Hematopoietic multipotent progenitor cell (in vitro differentiated cells): ENCODE results near the gene STK32C. TPM values are rescaled to one million over a fixed set of nuclear protein-coding genes. Genes with fewer than 3 reads are reported as not detected.
"Not testable (repeated sequence)": the region's sequence is repeated elsewhere in the genome, so short reads cannot be mapped to it uniquely, and the experiment has no call there.

Experiments used
- DNase-seq, 3 donors: peaks; one replicate each; pipeline ENCODE4 v3.0.0-alpha.2; 2011 to 2015; ENCODE audit warnings: low read depth in 2 of 3, low spot score in 2 of 3
- total RNA-seq: library from RNA; depleted of rRNA; stranded (reverse); fragments of >200 nt; gene quantifications from one replicate; pipeline ENCODE4 v1.2.3, GENCODE V29; 2012

The STK32C gene
- total RNA-seq, 1 donor, result 25.0 TPM

- DNase-seq, result peak in 2 of 3 donors; percentile 71 to 74
Measured at GRCh38 chr10:132319853-132320653, 12.3 kb upstream of the STK32C start.

GRCh38 chr10:132317477-132317876, 9.7 kb upstream of the STK32C start:
- DNase-seq, result not testable (repeated sequence)

DNA sequence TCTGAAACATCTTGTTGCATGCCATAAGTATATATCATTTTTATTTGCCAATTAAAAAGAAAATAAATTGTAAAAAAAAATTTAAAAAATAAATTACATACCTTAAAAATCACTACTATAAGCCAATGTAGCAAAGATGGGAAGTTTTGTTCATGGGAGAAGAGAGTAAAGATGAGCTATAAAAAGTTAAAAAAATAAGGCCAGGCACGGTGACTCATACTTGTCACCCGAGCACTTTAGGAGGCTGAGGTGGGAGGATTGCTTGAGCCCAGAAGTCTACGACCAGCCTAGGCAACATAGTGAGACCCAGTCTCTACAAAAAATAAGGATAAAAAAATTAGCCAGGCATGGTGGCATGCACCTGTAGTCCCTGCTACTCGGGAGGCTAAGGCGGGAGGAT, 8.4 kb upstream of the STK32C start:
- DNase-seq, result no peak

GRCh38 chr10:132314881-132315280, 7.1 kb upstream of the STK32C start:
- not testable (repeated sequence) for DNase-seq

DNA sequence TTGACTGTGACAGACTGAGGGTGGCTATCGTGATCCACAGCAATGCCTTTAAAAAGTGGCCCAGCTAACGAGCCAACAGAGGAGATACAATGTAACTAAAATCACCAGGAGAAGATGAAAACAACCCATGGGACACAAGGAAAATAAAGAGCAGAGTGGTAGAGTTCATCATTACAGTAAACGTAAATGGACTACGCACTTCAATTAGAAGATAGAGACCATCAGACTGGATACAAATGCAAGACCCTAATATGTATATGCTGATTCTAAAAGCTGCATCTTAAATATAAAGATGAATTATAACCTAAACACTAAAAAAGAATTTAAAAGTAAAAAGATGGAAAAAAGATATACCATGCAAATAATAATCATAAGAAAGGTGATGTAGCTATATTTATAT, 6.6 kb upstream of the STK32C start:
- no peak for DNase-seq

DNA sequence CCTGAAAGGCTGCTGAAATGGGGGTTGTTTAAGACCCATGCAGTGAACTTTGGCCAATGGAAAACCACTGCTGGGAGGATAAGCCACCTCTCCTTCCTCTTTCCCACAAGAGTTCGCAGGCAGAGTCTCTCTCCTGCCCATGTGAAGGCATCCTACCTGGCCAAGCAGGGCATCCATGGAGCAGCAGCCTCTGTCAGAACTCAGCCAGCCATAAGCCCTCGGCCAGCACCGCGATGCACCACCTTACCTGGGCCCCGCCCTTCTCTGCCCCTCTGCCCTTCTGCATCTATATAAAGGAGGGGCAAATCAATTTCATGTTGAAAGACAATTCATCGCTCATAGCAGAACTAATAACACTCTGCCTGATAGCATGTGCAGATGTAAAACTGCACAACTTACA, 6.1 kb upstream of the STK32C start:
- no peak for DNase-seq

DNA sequence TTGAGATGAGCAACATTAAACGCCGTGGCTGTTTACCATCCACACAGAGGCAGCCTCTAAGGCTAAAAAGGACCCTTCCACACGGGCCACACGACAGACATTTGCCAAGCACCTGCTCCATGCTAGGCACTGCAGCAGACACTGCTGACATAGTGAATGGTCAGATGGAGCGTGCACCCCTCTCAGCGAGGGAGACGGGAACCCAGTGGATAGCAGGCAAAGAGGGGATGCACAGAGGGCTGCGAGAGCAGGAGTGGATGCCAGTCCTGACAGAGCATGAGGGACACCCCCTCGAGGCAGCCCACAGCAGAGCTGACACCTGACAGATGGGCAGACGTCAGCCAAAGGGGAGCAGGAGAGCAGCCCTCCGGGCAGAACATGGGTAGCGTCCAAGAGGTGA, 5.6 kb upstream of the STK32C start:
- DNase-seq, result no peak

DNA sequence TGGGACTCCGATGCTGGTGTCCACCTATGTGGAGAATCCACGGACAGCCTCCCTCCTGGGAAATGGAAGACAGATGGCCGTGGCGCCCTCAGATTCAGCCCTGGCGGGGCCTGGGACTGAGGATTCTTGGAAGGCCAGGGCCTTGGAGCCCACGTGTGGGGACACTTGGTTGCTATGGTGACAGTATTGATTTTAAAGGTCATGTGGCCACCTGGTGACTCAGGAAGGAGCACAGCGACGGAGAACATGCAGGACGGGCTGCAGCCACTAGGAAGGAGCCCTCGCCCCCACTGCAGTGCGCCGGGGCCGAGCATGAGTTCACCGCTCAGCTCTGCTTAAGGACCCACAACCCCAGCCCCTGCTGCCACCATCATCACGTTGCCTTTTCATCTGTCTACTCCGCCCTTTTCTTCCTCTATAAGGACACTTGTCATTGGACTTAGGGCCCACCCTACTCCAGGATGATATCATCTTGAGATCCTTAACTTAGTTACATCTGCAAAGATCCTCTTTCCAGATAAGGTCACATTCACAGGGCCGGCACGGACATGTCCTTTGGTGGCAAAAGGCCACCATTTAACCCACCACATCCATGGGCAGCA, 3.7 kb upstream of the STK32C start:
- DNase-seq, result no peak

DNA sequence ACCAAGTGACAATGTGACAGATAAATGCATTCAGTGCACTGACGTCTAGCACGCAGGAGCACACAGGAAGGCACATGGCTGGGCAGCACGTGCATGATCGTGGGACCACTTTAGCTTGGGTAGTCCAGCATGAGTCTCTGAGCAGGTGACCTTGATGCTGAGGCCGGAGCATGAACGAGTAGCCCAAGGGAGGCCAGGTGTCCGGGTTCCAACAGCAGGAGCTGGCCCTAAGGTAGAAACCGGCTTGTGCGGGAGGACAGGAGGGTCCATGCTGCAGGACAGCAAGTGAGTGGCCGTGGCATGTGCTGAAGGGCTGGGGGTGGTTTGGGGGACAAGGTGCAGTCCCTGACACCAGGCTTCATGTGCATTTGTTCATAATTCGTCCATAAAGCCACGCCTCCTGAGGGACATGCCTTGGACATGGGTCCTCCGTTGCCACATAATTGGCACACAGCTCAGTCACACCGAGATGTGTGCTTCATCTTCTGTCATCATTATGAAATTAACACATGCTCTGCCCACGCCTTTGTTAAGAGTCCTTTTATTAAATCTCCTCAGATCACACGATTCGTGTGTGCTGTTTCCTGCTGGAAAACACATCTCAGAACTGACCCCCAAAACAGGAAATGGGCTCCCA, 3.1 kb upstream of the STK32C start:
- DNase-seq, result no peak

- DNase-seq, result no peak
Measured at GRCh38 chr10:132309879-132310591, 2.3 kb upstream of the STK32C start.

DNA sequence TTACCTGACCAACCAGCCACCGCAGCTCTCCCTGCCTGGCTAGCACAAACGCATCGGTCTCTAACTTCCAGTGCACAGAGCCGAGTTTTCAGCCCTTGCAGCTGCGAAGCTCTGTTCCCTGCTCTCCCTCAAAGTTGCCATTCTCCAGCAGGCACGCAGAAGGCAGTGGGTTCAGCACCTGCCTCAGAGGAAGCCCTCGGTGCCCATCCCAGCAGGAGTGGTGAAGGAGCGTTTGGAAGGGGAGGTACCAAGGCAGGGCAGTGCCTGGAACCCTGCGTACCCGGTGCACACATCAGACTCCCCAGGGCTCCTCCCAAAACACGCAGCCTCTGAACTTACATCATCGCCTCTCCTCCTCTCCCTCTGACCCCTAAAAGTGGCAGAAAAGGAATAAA, 1.7 kb upstream of the STK32C start:
- no peak for DNase-seq

GRCh38 chr10:132308587-132309470, 1.1 kb upstream of the STK32C start:
- DNase-seq, result no peak

DNA sequence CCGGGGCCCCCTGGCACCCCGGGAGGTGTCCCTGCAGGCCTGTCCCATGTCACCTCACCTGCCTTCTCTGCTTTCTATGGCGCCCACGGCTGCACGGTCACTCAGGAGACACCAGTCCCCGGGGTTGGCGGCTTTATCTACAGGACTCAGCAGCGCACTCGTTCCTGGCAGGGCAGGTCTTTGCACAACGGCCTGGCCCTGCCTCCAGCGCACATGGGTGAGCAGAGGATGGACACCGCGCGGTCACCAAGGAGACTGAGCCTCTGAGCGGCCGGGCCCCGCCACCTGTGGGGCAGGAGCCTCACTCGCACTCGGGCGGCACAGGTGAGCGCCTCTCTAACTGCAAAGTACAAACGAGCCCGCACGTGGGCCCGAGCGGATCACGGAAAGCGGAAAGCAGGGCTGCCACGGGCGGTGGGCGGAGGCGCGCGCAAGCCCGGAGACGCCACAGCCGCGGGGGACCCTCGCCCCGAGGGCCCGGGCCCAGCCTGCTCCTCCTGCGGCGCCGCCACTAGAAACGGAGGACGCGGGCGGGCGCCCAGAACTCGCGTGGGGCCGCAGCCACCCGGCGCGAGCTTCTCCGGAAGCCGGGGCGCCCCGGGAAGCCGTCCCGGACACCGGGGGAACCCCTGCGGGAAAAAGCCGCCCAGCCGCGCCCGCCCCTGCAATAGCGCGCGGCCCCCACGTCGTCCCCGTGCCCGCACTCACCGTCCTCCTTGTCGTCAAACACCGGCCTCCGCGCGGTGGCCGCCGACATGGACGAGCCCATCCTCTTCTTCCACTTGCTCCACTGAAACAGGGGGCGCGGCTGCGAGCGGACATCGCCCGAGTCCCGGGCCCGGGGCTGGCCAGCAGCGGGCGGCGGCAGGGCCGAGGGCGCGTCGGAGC, 642 bp downstream of the STK32C start:
- DNase-seq, result peak in 2 of 3 donors; percentile 21 to 26

DNA sequence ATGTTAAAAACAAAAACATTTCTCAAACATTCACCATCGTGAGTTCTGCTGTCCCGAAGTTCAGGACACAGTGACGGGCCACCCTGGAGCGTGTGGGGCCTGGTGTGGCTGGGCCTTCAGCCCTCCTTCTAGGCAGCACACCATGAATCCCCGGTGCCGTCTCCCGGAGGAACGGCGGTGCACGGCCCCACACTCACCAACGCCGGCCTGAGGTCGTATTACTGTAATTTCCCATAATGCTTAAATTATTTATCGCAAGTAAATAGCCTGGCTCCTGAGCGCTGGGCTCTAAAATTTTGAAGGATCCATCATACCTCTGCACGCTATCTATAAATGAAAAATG, 1.4 kb downstream of the STK32C start:
- no peak for DNase-seq

DNA sequence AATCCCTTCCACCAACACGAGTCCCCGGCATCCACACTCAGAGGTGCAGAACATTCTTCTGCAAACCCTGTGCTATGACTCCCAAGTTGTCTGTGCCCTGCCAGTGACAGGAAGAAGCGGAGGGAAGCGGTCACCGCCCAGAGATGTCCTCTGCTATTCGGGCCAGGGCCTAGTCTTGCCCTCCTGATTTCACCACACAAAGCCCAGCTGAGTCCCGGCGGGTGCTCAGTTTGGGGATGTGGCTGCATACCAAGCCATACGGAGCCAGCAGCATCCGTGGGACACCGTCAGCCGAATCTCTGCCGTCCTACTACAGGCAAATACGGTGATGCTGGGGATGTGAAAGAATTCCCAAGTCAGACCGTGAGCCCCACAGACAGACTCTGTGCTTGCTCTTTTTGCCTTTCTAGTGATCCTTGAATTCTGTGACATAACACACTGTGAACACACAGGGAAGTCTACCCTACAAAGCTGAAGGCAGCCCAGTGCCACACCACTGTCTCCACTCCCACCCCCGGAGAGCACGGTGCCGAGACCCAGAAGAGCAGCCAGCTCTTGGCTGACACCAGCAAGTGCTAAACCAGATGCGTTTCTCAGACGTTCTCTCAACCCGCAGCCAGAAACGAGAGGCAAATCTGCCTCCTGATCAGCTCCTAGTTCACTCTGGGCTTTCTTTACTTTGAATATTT, 2.0 kb downstream of the STK32C start:
- DNase-seq, result no peak

GRCh38 chr10:132304756-132305509, 2.8 kb downstream of the STK32C start:
- no peak for DNase-seq

GRCh38 chr10:132303361-132304115, 4.2 kb downstream of the STK32C start:
- DNase-seq, result no peak
